Tibial artery (tissue), 4 donors: ENCODE results near the gene GALNT10.

ENCODE experiments used
- DNase-seq, 2 donors: peaks; one replicate each; pipeline ENCODE4 v3.0.0-alpha.2; 2019
- H3K27ac ChIP-seq, 2 donors: fragments of 200-600 bp; sonication (generic) in 1 of 2; 1 replicate in 1 of 2; 2 replicates in 1 of 2; pipeline ENCODE4 v1.5.1; 2018 to 2019; ENCODE audit warnings: mild to moderate bottlenecking in 1 of 2
- H3K27me3 ChIP-seq, 2 donors: fragments of 200-600 bp; sonication (generic) in 1 of 2; one replicate each; pipeline versions ENCODE4 v1.5.1 to v1.6.0; 2016 to 2019
- H3K36me3 ChIP-seq, 3 donors: fragments of 200-600 bp; sonication (generic) in 2 of 3; one replicate each; pipeline ENCODE4 v1.5.1; 2016 to 2019; ENCODE audit warnings: mild to moderate bottlenecking in 2 of 3
- H3K4me1 ChIP-seq, 4 donors: fragments of 200-600 bp; sonication (generic) in 2 of 4; 1 replicate in 3 of 4; 2 replicates in 1 of 4; pipeline ENCODE4 v1.5.1; 2016 to 2019
- H3K4me3 ChIP-seq, 2 donors: fragments of 200-600 bp; sonication (generic) in 1 of 2; 1 replicate in 1 of 2; 2 replicates in 1 of 2; pipeline ENCODE4 v1.5.1; 2018 to 2019; ENCODE audit warnings: mild to moderate bottlenecking in 2 of 2
- H3K9me3 ChIP-seq, 3 donors: fragments of 200-600 bp; sonication (generic) in 1 of 3; one replicate each; pipeline ENCODE4 v1.5.1; 2016 to 2019
- intact Hi-C: fragments of 100-400 bp; cut with DNase I; formaldehyde crosslinking; loops from one replicate; pipeline ENCODE4 v1.15.0; 2023; ENCODE audit warnings: low total_unique reads
- TF ChIP-seq, protein P1 (sequence below), 2 experiments: fragments of 200-600 bp in 1 of 2; fragments of 450-650 bp in 1 of 2; IDR thresholded peaks; one replicate each; pipeline ENCODE4 v1.5.1; 2017 to 2019; ENCODE audit warnings: antibody characterized with exemption in 2 of 2, mild to moderate bottlenecking in 1 of 2, moderate library complexity in 1 of 2

Gene GALNT10

DNA sequence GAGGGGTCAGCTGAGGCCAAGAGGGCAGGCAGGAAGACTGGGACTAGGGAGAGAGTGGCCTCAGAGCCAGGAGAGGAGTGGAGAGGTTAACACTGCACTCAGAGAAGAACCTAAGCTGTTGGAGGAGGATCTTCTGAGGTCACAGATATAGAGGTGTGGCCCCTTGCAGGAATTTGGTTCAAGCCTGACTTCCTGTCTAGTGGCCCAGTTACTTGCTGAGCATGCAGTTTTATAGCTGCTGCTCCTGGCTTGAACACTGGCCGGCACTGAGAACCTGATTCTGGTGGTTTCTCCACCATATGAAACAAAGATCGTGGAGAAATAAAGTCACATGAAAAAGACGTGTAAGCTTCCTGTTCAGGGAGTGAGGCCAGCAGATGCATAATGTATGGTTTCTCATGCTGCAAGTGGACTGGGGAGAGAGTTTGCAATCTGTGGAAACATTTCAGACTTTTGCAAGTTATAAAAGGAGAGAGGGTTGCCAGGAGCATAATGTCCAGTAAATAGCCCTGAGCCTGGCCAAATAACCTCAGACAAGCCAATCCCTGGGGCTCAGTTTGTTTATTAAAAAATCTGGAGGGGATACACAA is 82.6 kb downstream of the GALNT10 start:
- TF ChIP-seq, protein P1, sequence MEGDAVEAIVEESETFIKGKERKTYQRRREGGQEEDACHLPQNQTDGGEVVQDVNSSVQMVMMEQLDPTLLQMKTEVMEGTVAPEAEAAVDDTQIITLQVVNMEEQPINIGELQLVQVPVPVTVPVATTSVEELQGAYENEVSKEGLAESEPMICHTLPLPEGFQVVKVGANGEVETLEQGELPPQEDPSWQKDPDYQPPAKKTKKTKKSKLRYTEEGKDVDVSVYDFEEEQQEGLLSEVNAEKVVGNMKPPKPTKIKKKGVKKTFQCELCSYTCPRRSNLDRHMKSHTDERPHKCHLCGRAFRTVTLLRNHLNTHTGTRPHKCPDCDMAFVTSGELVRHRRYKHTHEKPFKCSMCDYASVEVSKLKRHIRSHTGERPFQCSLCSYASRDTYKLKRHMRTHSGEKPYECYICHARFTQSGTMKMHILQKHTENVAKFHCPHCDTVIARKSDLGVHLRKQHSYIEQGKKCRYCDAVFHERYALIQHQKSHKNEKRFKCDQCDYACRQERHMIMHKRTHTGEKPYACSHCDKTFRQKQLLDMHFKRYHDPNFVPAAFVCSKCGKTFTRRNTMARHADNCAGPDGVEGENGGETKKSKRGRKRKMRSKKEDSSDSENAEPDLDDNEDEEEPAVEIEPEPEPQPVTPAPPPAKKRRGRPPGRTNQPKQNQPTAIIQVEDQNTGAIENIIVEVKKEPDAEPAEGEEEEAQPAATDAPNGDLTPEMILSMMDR (IDR thresholded peaks at IDR 0.05): no peak
- intact Hi-C loops: no loop called here
- Histone ChIP-seq H3K4me1 (peaks cover 0 to 20% (median 13%) of the 10 kb centered on the region in 4 donors), H3K27me3 (no peaks in the 10 kb centered on the region), H3K27ac (no peak overlapping the region), H3K4me3 (no peak overlapping the region), H3K9me3 (no peaks in the 10 kb centered on the region), H3K36me3 (no peaks in the 10 kb centered on the region)
- peak in 1 of 2 donors; percentile 31 for DNase-seq

DNA sequence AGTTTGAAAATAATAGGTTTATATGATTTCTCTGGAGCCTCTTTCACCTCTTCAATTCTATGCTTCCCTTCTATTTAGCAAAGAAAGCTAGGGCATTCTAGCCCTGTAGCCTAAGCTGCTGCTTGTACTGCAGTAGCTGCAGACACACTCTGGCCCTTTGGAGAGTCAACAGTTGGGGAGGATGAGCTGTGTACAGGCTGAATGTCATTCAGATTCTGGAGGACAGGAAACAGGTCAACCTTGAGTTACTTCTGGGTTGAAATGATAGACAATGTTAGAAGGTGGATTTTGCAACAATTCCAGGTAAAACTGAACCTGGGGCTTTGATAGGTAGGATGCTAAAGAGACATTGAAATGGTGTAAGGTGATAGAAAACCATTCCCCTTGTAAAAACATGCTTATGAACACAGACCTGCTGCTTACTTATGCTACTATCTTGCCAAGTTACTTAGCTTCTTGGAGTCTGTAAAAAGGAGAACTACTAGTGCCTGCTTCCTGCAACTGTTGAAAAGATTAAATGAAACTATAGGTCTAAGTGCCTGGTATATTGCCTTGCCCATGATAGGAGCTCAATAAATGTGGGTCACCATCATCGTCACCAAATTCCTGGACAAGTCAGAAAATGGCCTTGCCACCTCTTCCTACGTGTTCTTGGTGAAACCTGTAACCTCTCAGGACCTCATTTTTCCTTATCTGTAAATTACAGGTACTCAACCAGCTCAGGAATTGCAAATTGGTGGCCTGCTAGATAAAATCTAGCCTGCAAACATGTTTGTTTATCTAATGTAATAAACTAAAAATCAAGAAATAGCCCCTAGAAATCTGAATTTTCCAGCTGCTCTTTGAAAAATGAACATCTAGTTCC is 83.7 kb downstream of the GALNT10 start:
- TF ChIP-seq, protein P1 (IDR thresholded peaks at IDR 0.05): no peak
- H3K4me1 ChIP-seq: peaks cover 0 to 20% (median 13%) of the 10 kb centered on the region in 4 donors
- H3K36me3 ChIP-seq: no peaks in the 10 kb centered on the region
- no peak overlapping the region for H3K4me3 ChIP-seq
- intact Hi-C loops: no loop called here
- H3K27ac ChIP-seq: no peak overlapping the region
- DNase-seq: no peak
- no peaks in the 10 kb centered on the region for H3K9me3 ChIP-seq
- no peaks in the 10 kb centered on the region for H3K27me3 ChIP-seq

DNA sequence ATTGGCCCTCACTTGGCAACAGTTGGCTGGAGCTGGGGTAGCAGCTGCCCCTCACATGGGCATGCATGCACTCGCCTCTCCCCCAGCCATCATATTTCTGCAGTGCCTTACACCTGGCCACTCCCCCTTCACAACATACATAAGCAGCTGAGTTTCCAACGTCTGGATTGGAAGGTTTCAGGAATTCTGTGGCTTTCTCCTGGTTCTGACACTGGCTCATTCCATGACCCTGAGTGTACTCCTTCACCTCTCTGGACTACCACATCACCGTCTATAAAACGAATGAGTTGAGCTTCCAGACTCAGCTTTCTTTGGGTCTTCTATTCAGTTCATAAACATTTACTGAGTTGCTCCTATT is 84.3 kb downstream of the GALNT10 start:
- Histone ChIP-seq H3K27ac (no peak overlapping the region), H3K27me3 (no peaks in the 10 kb centered on the region), H3K36me3 (no peaks in the 10 kb centered on the region), H3K9me3 (no peaks in the 10 kb centered on the region), H3K4me3 (no peak overlapping the region), H3K4me1 (peaks cover 0 to 20% (median 13%) of the 10 kb centered on the region in 4 donors)
- intact Hi-C loops: no loop called here
- no peak for DNase-seq
- TF ChIP-seq, protein P1 (IDR thresholded peaks at IDR 0.05): no peak

DNA sequence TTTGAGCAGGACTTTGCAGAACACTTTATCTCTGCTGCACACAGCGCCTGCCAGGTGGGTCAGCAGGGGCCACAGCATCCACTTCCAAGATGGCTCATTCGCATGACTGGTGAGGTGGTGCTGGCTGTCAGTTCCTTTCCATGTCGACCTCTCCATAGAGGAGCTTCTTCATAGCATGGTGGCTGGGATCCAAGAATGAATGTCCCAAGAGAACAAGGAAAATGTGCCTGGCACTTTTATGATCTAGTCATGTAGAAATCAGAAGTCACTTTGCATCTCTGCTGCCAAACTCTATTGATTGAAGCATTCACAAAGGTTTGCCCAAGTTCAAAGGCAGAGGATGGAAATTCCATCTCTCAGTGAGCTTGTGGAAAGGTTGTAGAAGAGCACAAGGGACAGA is 85.0 kb downstream of the GALNT10 start:
- no peaks in the 10 kb centered on the region for H3K9me3 ChIP-seq
- H3K27me3 ChIP-seq: no peaks in the 10 kb centered on the region
- no peak overlapping the region for H3K4me3 ChIP-seq
- intact Hi-C loops: no loop called here
- no peak overlapping the region for H3K27ac ChIP-seq
- H3K36me3 ChIP-seq: no peaks in the 10 kb centered on the region
- no peak for DNase-seq
- TF ChIP-seq, protein P1 (IDR thresholded peaks at IDR 0.05): no peak
- H3K4me1 ChIP-seq: peaks cover 0 to 20% (median 13%) of the 10 kb centered on the region in 4 donors

DNA sequence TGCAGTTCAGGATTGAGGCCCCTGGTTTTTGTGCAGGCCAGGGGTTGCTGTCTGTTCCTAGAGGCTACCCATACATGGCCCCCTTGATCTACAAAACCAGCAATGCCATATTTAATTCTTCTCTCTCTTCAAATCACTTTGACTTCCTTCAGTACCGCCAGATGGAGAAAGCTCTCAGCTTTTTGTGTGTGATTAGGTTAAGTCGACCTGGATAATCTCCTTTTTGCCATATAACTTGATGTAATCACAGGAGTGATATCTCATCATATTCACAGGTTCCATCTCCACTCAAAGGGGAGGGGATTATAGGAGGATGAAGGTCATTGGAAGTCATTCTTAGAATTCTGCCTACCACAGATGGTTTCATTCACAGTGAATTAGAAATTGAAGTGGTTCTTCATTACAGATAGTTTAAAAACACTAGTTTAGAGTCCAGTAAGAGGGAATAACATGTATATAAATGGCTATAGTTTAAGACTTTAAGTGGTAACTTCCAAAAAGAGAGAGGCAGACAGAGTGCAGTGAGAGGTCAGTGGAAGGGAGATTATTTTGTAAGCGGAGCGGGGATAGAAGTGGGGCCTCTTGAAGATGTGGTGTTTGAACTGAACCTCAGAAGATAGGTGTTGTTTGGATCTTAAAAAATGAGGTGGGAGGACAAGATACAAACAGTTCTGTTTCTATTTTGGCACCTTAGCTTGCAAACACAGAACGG is 85.9 kb downstream of the GALNT10 start:
- Histone ChIP-seq H3K4me3 (no peak overlapping the region), H3K4me1 (peaks cover 0 to 20% (median 13%) of the 10 kb centered on the region in 4 donors), H3K27ac (no peak overlapping the region), H3K36me3 (no peaks in the 10 kb centered on the region), H3K27me3 (no peaks in the 10 kb centered on the region), H3K9me3 (no peaks in the 10 kb centered on the region)
- intact Hi-C loops: no loop called here
- TF ChIP-seq, protein P1 (IDR thresholded peaks at IDR 0.05): no peak
- no peak for DNase-seq
